Activated CD4-positive, alpha-beta T cell treated with anti-CD3 and anti-CD28 coated beads for 4 hours (primary cell): ENCODE measurements around the gene BMPR1A.

ENCODE experiments used
- DNase-seq, 2 donors: peaks; one replicate each; pipeline ENCODE4 v3.0.0-alpha.2; 2020

The BMPR1A gene

DNA sequence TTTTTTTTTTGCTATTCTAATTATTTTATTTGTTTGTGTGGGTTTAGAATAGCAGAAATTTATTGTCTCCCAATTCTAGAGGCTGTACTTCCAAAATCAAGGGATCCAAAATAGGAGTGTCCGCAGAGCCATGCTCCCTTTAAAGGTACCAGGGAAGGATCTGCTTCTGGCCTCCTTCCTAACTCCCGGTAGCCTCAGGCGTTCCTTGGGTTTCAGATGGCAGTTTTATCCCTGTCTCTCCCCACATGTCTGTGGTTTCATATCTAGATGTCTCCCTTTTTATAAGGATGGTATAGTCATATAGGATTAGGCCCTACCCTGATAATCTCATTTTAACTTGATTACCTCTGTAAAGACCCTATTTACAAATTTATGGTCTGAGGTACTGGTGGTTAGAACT, 48.4 kb downstream of the BMPR1A start:
- DNase-seq, result no peak

GRCh38 chr10:86813101-86813500, 56.7 kb downstream of the BMPR1A start:
- DNase-seq, result no peak

GRCh38 chr10:86813982-86814381, 57.6 kb downstream of the BMPR1A start:
- DNase-seq, result no peak

- no peak for DNase-seq
These were observed 58.7 kb downstream of the BMPR1A start for GRCh38 chr10:86815035-86815617.

- no peak for DNase-seq
These were observed 59.2 kb downstream of the BMPR1A start for GRCh38 chr10:86815640-86816039.

GRCh38 chr10:86817246-86817645, 60.8 kb downstream of the BMPR1A start:
- DNase-seq, result no peak

- no peak for DNase-seq
These were observed 63.1 kb downstream of the BMPR1A start for GRCh38 chr10:86819567-86819966.

GRCh38 chr10:86820509-86820908, 64.1 kb downstream of the BMPR1A start:
- DNase-seq, result no peak

- DNase-seq, result no peak
These were observed 65.1 kb downstream of the BMPR1A start for GRCh38 chr10:86821388-86821999.

GRCh38 chr10:86823565-86823964, 67.1 kb downstream of the BMPR1A start:
- DNase-seq, result no peak

DNA sequence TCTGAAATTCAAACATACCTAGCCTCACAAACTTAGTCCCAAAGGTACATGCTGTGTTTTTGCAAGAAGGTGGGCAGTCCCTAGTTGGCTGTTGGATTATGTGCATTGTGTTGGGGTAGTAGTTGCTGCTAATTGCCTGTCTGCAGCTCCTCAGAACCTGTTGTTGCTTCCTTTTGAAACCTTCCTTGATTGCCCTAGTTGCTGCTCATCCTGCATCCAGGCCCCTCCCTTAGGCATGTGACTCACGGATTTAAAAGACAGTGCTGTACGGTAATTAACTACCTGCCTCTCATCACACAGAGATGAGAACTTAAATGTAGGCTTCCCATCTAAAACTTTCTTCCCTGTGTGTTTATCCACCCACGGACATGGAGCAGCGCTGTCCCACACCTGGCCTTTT, 67.7 kb downstream of the BMPR1A start:
- no peak for DNase-seq

- DNase-seq, result no peak
These were observed 68.9 kb downstream of the BMPR1A start for GRCh38 chr10:86825366-86825765.

DNA sequence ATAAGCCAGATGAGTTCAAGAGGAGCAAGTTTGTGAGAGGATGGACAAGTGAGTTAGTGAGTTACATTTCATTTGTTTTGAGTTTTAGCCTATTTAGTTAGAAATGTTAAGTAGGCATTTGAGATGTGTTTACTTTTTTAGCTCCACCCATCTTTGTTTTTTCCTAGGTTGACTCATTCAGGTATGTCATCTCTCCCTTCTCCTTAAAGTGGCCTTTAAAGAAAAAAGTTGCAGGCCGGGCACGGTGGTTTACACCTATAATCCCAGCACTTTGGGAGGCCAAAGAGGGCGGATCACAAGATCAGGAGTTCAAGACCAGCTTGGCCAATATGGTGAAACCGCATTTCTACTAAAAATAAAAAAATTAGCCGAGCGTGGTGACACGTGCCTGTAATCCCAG, 71.2 kb downstream of the BMPR1A start:
- DNase-seq, result no peak

DNA sequence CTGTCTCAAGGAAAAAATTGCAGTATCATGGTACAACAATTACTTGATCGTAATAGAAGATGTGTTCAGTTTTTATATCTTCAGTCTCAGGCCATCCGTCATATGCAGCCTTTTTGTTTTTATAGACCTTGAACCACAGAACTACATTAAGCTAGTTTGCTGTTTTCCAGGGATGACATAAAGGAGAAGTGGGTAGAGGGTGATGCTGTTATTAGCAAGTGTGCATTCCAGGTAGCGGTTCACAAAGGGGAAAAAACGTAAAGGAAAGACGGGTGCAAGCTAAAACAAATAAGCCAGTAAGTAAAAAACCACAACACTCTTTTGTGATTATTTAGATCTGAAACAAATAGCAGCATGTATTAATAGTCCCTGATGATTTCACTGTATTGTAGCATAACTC, 71.7 kb downstream of the BMPR1A start:
- DNase-seq, result no peak

DNA sequence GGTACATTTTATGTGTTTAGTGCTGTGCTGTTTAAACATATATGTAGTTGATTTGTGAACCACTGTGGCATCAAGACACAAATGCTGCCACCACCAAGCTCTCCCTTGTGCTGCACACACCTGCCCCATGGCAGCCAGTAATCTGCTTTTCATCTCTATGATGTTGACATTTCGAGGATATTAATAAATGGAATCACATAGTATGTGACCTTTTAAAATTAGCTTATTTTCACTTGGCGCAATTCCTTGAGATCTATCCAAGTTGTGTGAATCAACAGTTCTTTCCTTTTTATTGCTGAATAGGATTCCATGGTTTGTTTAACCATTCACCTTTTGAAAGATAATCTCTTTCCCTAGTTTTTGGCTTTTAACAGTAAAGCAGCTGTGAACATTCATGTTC, 73.1 kb downstream of the BMPR1A start:
- DNase-seq, result no peak

GRCh38 chr10:86830043-86830591, 73.7 kb downstream of the BMPR1A start:
- no peak for DNase-seq

- no peak for DNase-seq
These were observed 77.5 kb downstream of the BMPR1A start for GRCh38 chr10:86833969-86834368.

DNA sequence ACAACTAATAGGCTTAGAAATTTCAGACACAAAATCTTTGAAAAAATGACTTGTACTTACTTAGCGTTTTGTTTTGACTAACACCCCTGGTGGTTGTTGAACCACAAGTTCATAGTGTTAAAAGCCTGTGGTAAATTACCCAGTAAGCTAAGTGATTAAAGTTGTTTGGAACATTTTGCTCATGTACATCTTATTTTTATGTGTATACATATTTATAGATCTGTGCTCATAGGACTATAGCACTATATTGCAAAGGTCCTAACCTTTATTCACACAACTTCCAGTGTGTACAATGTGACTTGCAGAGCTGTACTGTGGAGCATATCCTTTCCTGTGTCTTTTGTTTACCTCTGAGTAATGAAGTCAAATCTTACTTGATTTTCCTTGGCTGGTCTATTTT, 79.6 kb downstream of the BMPR1A start:
- DNase-seq, result no peak

- DNase-seq, result no peak
These were observed 81.2 kb downstream of the BMPR1A start for GRCh38 chr10:86837663-86838062.

DNA sequence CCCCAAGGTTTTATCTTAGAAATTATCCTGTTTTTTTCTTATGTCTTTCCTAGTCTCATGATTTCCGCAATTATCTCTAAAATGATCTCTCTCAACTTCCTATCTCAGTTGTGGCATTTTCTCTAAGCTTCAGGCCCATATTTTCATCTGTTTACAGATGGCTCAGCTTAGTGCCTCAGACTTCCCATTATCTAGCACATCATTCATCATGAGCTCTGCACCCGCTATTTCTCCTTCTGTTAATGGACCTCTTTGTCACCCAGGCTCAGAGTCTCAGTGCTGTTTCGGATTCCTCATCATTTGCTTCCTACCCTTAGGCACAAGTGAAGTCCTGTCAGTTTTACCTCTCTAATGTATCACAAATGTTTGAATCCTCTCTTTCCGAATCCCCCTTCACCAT, 84.1 kb downstream of the BMPR1A start:
- DNase-seq, result no peak

GRCh38 chr10:86846088-86846487, 89.7 kb downstream of the BMPR1A start:
- no peak for DNase-seq

DNA sequence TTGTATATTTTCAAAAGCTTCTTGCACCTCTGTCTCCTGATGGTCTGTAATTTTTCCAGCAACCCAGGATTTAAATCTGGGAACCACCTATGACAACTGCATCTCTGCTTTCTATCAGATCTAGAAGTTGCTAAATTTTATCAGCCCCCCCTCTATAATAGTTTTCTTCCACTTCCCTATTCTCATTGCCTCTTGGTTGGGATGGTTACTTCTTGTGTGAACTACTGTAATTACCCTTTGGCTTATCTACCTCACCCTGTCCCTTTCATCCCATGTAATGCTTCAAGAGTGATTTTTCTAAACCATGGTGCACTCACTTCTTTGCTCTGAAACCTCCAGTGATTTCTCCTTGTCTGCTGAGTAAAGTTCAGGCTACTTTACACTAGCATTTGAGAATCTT, 92.3 kb downstream of the BMPR1A start:
- no peak for DNase-seq

DNA sequence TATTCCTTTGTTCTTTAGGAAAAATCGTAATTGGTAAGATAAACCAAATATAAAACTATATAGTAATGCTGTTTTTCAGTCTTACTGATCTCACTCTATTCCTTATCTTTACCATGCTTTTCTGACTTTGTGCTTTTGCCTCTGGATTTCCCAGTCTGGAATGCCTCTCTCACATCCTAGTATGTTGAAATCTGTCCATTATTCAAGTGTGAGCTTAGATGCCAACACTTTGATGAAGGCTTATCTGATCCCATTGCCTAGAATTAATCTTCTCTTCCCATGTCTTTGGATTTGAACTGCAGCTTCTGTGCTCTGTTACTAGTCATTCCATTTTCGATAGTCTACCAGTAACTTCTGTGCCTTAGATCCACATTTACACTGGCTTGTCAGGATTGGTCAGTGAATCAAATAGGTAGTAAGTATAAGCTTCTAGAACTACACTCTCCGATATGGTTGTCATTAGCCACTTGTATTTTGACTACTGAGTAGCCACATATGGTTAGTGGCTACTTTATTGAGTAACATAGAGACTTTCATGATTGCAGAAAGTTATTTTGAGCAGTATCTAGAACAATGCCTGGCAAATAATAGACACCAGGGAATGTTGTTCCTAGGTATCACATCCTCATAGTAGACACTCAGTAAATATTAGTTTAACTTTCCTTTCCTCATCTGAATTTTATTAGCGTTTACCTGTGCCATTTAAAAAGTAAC, 92.9 kb downstream of the BMPR1A start:
- no peak for DNase-seq

GRCh38 chr10:86850481-86850880, 94.1 kb downstream of the BMPR1A start:
- no peak for DNase-seq
